Colonic mucosa (tissue), 4 donors: Measurements from ENCODE around the gene BRK1. TPM values are rescaled to one million over a fixed set of nuclear protein-coding genes. Genes with fewer than 3 reads are reported as not detected.
"Not testable (repeated sequence)": the region's sequence is repeated elsewhere in the genome, so short reads cannot be mapped to it uniquely, and the experiment has no call there.

ENCODE experiments used
- DNase-seq: peaks from one replicate; pipeline ENCODE4 v3.0.0-alpha.2; 2020
- H3K27ac ChIP-seq: fragments of 200-600 bp; one replicate; pipeline ENCODE4 v1.8.0; 2021
- H3K27me3 ChIP-seq: fragments of 200-600 bp; one replicate; pipeline ENCODE4 v1.8.0; 2021
- H3K36me3 ChIP-seq: fragments of 200-600 bp; one replicate; pipeline ENCODE4 v1.8.0; 2021
- H3K4me1 ChIP-seq: fragments of 200-600 bp; one replicate; pipeline ENCODE4 v1.8.0; 2021; ENCODE audit warnings: mild to moderate bottlenecking
- H3K4me3 ChIP-seq: fragments of 200-600 bp; one replicate; pipeline ENCODE4 v1.8.0; 2021
- H3K9ac ChIP-seq, 2 donors: one replicate each; pipeline ENCODE4 v1.7.0; 2013; ENCODE audit warnings: control low read depth in 2 of 2, low read depth in 2 of 2, low read length in 2 of 2
- H3K9me3 ChIP-seq: fragments of 200-600 bp; one replicate; pipeline ENCODE4 v1.8.0; 2021
- CTCF ChIP-seq: fragments of 200-600 bp; IDR thresholded peaks from one replicate; pipeline ENCODE4 v1.8.0; 2022; ENCODE audit warnings: antibody characterized with exemption, mild to moderate bottlenecking
- intact Hi-C: fragments of 100-400 bp; cut with DNase I; formaldehyde crosslinking; loops from one replicate; pipeline ENCODE4 v1.14.1; 2022
- total RNA-seq, 2 donors: library from RNA; stranded (reverse); fragmentation: NEBNext Ultra II Directional in 1 of 2; extraction: Animal tissue kit (Norgen Biotek cat#: 25700) in 1 of 2; gene quantifications; one replicate each; pipeline ENCODE4 v1.2.1, GENCODE V29; 2021
- donor health status: healthy.
- donor health status: DM: no; HTN: no; CAD: no.
- donor health status: DM: no; HTN: no; CAD: no.

Gene BRK1
- total RNA-seq, 2 donors from 2014 or later = 104 to 105 TPM

- peaks cover 10% of the 10 kb centered on the region for H3K4me1 ChIP-seq
- peak overlapping the region; percentile 70 for H3K27ac ChIP-seq
- peak overlapping the region; percentile 67 to 86 for H3K9ac ChIP-seq
- H3K36me3 ChIP-seq = no peaks in the 10 kb centered on the region
- peak overlapping the region; percentile 83 for H3K4me3 ChIP-seq
- DNase-seq = no peak
- H3K27me3 ChIP-seq = no peaks in the 10 kb centered on the region
- no peaks in the 10 kb centered on the region for H3K9me3 ChIP-seq
- intact Hi-C loops = loop anchor here (10.0 kb wide), 1 partner anchor 109 kb away; no protein-coding TSS in a partner anchor
- TF ChIP-seq CTCF = no peak
These were observed 624 bp downstream of the BRK1 start for GRCh38 chr3:10116138-10116460.

- Histone ChIP-seq H3K27ac (no peak overlapping the region), H3K9ac (no peak overlapping the region), H3K4me1 (peaks cover 10% of the 10 kb centered on the region), H3K4me3 (peak overlapping the region; percentile 83), H3K36me3 (no peaks in the 10 kb centered on the region), H3K27me3 (no peaks in the 10 kb centered on the region), H3K9me3 (no peaks in the 10 kb centered on the region)
- DNase-seq = no peak
- no peak for TF ChIP-seq CTCF
- intact Hi-C loops = loop anchor here (10.0 kb wide), 1 partner anchor 108 kb away; no protein-coding TSS in a partner anchor
These were observed 1.5 kb downstream of the BRK1 start for GRCh38 chr3:10116928-10117327.

- TF ChIP-seq CTCF = no peak
- DNase-seq = no peak
- Histone ChIP-seq H3K36me3 (no peaks in the 10 kb centered on the region), H3K4me3 (no peak overlapping the region), H3K27me3 (no peaks in the 10 kb centered on the region), H3K27ac (no peak overlapping the region), H3K9ac (no peak overlapping the region), H3K9me3 (no peaks in the 10 kb centered on the region), H3K4me1 (peaks cover 10% of the 10 kb centered on the region)
- intact Hi-C loops = loop anchor here (10.0 kb wide), 1 partner anchor 105 kb away; no protein-coding TSS in a partner anchor
These were observed 3.9 kb downstream of the BRK1 start for GRCh38 chr3:10119376-10119775.

GRCh38 chr3:10121064-10121463 lies 5.6 kb downstream of the BRK1 start:
- TF ChIP-seq CTCF = no peak
- H3K4me1 ChIP-seq = peaks cover 10% of the 10 kb centered on the region
- H3K27me3 ChIP-seq = no peaks in the 10 kb centered on the region
- H3K9me3 ChIP-seq = no peaks in the 10 kb centered on the region
- H3K9ac ChIP-seq = no peak overlapping the region
- DNase-seq = no peak
- no peak overlapping the region for H3K4me3 ChIP-seq
- H3K27ac ChIP-seq = no peak overlapping the region
- no peaks in the 10 kb centered on the region for H3K36me3 ChIP-seq
- intact Hi-C loops = no loop called here

GRCh38 chr3:10122724-10123123 lies 7.2 kb downstream of the BRK1 start:
- no peak for TF ChIP-seq CTCF
- Histone ChIP-seq H3K27ac (no peak overlapping the region), H3K4me1 (no peaks in the 10 kb centered on the region), H3K9ac (no peak overlapping the region), H3K9me3 (no peaks in the 10 kb centered on the region), H3K4me3 (no peak overlapping the region), H3K27me3 (no peaks in the 10 kb centered on the region), H3K36me3 (peaks cover 4% of the 10 kb centered on the region)
- no peak for DNase-seq
- intact Hi-C loops = no loop called here

- DNase-seq, intact Hi-C loops, H3K9me3 ChIP-seq, H3K9ac ChIP-seq, H3K27ac ChIP-seq, H3K36me3 ChIP-seq, H3K4me1 ChIP-seq, H3K4me3 ChIP-seq, H3K27me3 ChIP-seq: not testable (repeated sequence)
These were observed 20.4 kb downstream of the BRK1 start for GRCh38 chr3:10135872-10136271.
